Stimulated activated CD8-positive, alpha-beta memory T cell treated with anti-CD3 and anti-CD28 coated beads, Interleukin-15, amount 100 ng/mL, for 24 hours (primary cell): Measurements from ENCODE around the gene SMC6.

Source experiments
- DNase-seq: peaks from one replicate; pipeline ENCODE4 v3.0.0-alpha.2; 2020; ENCODE audit warnings: low read depth

Gene SMC6

GRCh38 chr2:17717666-17718065 is 35.9 kb downstream of the SMC6 start:
- DNase-seq, result no peak

GRCh38 chr2:17713291-17713690 is 40.3 kb downstream of the SMC6 start:
- DNase-seq, result no peak

GRCh38 chr2:17710547-17711248 is 42.9 kb downstream of the SMC6 start:
- DNase-seq, result no peak

- DNase-seq, result no peak
These were observed 43.7 kb downstream of the SMC6 start for GRCh38 chr2:17709897-17710296.

- DNase-seq, result no peak
These were observed 45.1 kb downstream of the SMC6 start for GRCh38 chr2:17708501-17708900.

- DNase-seq, result no peak
These were observed 46.8 kb downstream of the SMC6 start for GRCh38 chr2:17706845-17707244.

- no peak for DNase-seq
These were observed 62.8 kb downstream of the SMC6 start for GRCh38 chr2:17690776-17691175.

- no peak for DNase-seq
These were observed 64.6 kb downstream of the SMC6 start for GRCh38 chr2:17689010-17689409.

- DNase-seq, result no peak
These were observed 65.0 kb downstream of the SMC6 start for GRCh38 chr2:17688600-17688999.

- DNase-seq, result no peak
These were observed 69.6 kb downstream of the SMC6 start for GRCh38 chr2:17683981-17684380.

- DNase-seq, result no peak
These were observed 71.3 kb downstream of the SMC6 start for GRCh38 chr2:17682098-17682857.

GRCh38 chr2:17680119-17680518 is 73.5 kb downstream of the SMC6 start:
- DNase-seq, result no peak

GRCh38 chr2:17674817-17675216 is 78.8 kb downstream of the SMC6 start:
- no peak for DNase-seq

- no peak for DNase-seq
These were observed 80.9 kb downstream of the SMC6 start for GRCh38 chr2:17672583-17673317.

GRCh38 chr2:17667898-17668297 is 85.7 kb downstream of the SMC6 start:
- no peak for DNase-seq

GRCh38 chr2:17664534-17664933 is 89.1 kb downstream of the SMC6 start:
- DNase-seq, result no peak

- DNase-seq, result no peak
These were observed 90.9 kb downstream of the SMC6 start for GRCh38 chr2:17662723-17663122.

- DNase-seq, result no peak
These were observed 92.2 kb downstream of the SMC6 start for GRCh38 chr2:17661460-17661859.

GRCh38 chr2:17660219-17660618 is 93.4 kb downstream of the SMC6 start:
- DNase-seq, result no peak

- DNase-seq, result no peak
These were observed 95.3 kb downstream of the SMC6 start for GRCh38 chr2:17658251-17658843.

- DNase-seq, result no peak
These were observed 95.9 kb downstream of the SMC6 start for GRCh38 chr2:17657759-17658158.

GRCh38 chr2:17652681-17653394 is 100.8 kb downstream of the SMC6 start:
- DNase-seq, result no peak
